Mucosa of descending colon (tissue), 3 donors: ENCODE measurements around the gene USP24. TPM values are rescaled to one million over a fixed set of nuclear protein-coding genes. Genes with fewer than 3 reads are reported as not detected.
"Not testable (repeated sequence)": the region's sequence is repeated elsewhere in the genome, so short reads cannot be mapped to it uniquely, and the experiment has no call there.

Experiments used
- ATAC-seq: fragments of 200-7000 bp; cut with Tn5 transposase; one replicate; pipeline ENCODE4 v1.9.1; 2020; ENCODE audit warnings: mild to moderate bottlenecking, moderate library complexity
- DNase-seq, 3 donors: peaks; one replicate each; pipeline ENCODE4 v3.0.0-alpha.2; 2020
- H3K36me3 ChIP-seq: fragments of 200-600 bp; one replicate; pipeline ENCODE4 v1.8.0; 2021; ENCODE audit warnings: low read depth, mild to moderate bottlenecking
- H3K4me1 ChIP-seq: fragments of 200-600 bp; one replicate; pipeline ENCODE4 v1.8.0; 2021; ENCODE audit warnings: low read depth, mild to moderate bottlenecking
- H3K4me3 ChIP-seq: fragments of 200-600 bp; one replicate; pipeline ENCODE4 v1.8.0; 2021; ENCODE audit warnings: mild to moderate bottlenecking
- H3K9me3 ChIP-seq: fragments of 200-600 bp; one replicate; pipeline ENCODE4 v1.8.0; 2021; ENCODE audit warnings: mild to moderate bottlenecking
- CTCF ChIP-seq: fragments of 200-600 bp; IDR thresholded peaks from one replicate; pipeline ENCODE4 v1.8.0; 2022; ENCODE audit warnings: antibody characterized with exemption, mild to moderate bottlenecking
- intact Hi-C, 2 donors: fragments of 100-400 bp; cut with DNase I in 1 of 2; cut with micrococcal nuclease in 1 of 2; formaldehyde crosslinking; loops; one replicate each; pipeline versions ENCODE4 v1.11.0 to v1.11.1; 2022; cut with DNase I, micrococcal nuclease
- total RNA-seq, 3 donors: library from RNA; stranded (reverse); fragmentation: NEBNext Ultra II Directional in 2 of 3; extraction: Animal tissue kit (Norgen Biotek cat#: 25700) in 2 of 3; gene quantifications; one replicate each; pipeline versions ENCODE4 v1.2.1 to v1.2.4, GENCODE V29; 2021 to 2023
- donor health status: DM: no; HTN: no; CAD: no; lungs with moderate emphysema.
- donor health status: DM: no; HTN: no; CAD: no.
- donor health status: DM: no; HTN: yes; CAD: no.

Gene USP24
- total RNA-seq, 3 donors from 2014 or later, result 35.5 to 51.1 (median 46.2) TPM

- H3K9me3 ChIP-seq, result no peaks in the 10 kb centered on the region
- TF ChIP-seq CTCF, result no peak
- ATAC-seq (no peak), DNase-seq (no peak)
- H3K36me3 ChIP-seq, result no peaks in the 10 kb centered on the region
- H3K4me3 ChIP-seq, result no peak overlapping the region
- H3K4me1 ChIP-seq, result no peaks in the 10 kb centered on the region
- intact Hi-C loops, result no loop called here
Measured at GRCh38 chr1:55233145-55233777, 18.1 kb upstream of the USP24 start.

GRCh38 chr1:55232448-55233144, 17.4 kb upstream of the USP24 start:
- intact Hi-C loops, result no loop called here
- no peak overlapping the region for H3K4me3 ChIP-seq
- peaks cover 5% of the 10 kb centered on the region for H3K9me3 ChIP-seq
- no peak for TF ChIP-seq CTCF
- DNase-seq (no peak), ATAC-seq (no peak)
- no peaks in the 10 kb centered on the region for H3K36me3 ChIP-seq
- no peaks in the 10 kb centered on the region for H3K4me1 ChIP-seq

- DNase-seq, result no peak
Measured at GRCh38 chr1:55231745-55232144, 16.6 kb upstream of the USP24 start.

GRCh38 chr1:55230659-55231058, 15.5 kb upstream of the USP24 start:
- no peak for ATAC-seq
- Histone ChIP-seq H3K4me3 (no peak overlapping the region), H3K4me1 (no peaks in the 10 kb centered on the region), H3K9me3 (peaks cover 10% of the 10 kb centered on the region), H3K36me3 (no peaks in the 10 kb centered on the region)
- intact Hi-C loops, result no loop called here
- no peak for TF ChIP-seq CTCF
- no peak for DNase-seq

More at GRCh38 chr1:55231745-55232144, 16.6 kb upstream of the USP24 start:
- no peak for ATAC-seq
- H3K36me3 ChIP-seq, result no peaks in the 10 kb centered on the region
- TF ChIP-seq CTCF, result no peak
- intact Hi-C loops, result no loop called here
- H3K9me3 ChIP-seq, result peaks cover 10% of the 10 kb centered on the region
- no peaks in the 10 kb centered on the region for H3K4me1 ChIP-seq
- H3K4me3 ChIP-seq, result no peak overlapping the region

- intact Hi-C loops, H3K4me3 ChIP-seq, H3K9me3 ChIP-seq, H3K4me1 ChIP-seq, H3K36me3 ChIP-seq, ATAC-seq, DNase-seq: not testable (repeated sequence)
Measured at GRCh38 chr1:55229726-55230125, 14.6 kb upstream of the USP24 start.

- Histone ChIP-seq H3K9me3 (peaks cover 10% of the 10 kb centered on the region), H3K36me3 (no peaks in the 10 kb centered on the region), H3K4me1 (no peaks in the 10 kb centered on the region), H3K4me3 (no peak overlapping the region)
- no peak for TF ChIP-seq CTCF
- intact Hi-C loops, result no loop called here
- DNase-seq, result no peak
- no peak for ATAC-seq
Measured at GRCh38 chr1:55225228-55225627, 10.1 kb upstream of the USP24 start.
